HT1080 (cell line): ENCODE data around the gene TSPAN8. TPM values are rescaled to one million over a fixed set of nuclear protein-coding genes. Genes with fewer than 3 reads are reported as not detected.
A peak's percentile ranks its signal among the peaks of the same experiment; 100 is the strongest.
"Not testable (repeated sequence)": the region's sequence is repeated elsewhere in the genome, so short reads cannot be mapped to it uniquely, and the experiment has no call there.

ENCODE experiments used
- DNase-seq: peaks from one replicate; pipeline ENCODE4 v3.0.0-alpha.2; 2015; ENCODE audit warnings: low read depth
- polyA plus RNA-seq, 2 experiments: library from polyadenylated mRNA; depleted of rRNA; stranded (reverse); fragments of >200 nt; gene quantifications; 2 replicates each; pipeline ENCODE4 v1.2.3, GENCODE V29; 2015
- total RNA-seq: library from RNA; depleted of rRNA; stranded (reverse); fragments of >200 nt; shearing (Covaris generic); gene quantifications from 2 replicates; pipeline ENCODE4 v1.2.3, GENCODE V29; 2014; rRNA removed

TSPAN8 gene
- total RNA-seq: not detected in 2 replicates
- 0.08 and 0.29 TPM in 2 replicates for polyA plus RNA-seq (2015; cell fraction: cytosol; rRNA removed)
- not detected in 2 replicates for polyA plus RNA-seq (2015; cell fraction: nucleus; rRNA removed)

DNA sequence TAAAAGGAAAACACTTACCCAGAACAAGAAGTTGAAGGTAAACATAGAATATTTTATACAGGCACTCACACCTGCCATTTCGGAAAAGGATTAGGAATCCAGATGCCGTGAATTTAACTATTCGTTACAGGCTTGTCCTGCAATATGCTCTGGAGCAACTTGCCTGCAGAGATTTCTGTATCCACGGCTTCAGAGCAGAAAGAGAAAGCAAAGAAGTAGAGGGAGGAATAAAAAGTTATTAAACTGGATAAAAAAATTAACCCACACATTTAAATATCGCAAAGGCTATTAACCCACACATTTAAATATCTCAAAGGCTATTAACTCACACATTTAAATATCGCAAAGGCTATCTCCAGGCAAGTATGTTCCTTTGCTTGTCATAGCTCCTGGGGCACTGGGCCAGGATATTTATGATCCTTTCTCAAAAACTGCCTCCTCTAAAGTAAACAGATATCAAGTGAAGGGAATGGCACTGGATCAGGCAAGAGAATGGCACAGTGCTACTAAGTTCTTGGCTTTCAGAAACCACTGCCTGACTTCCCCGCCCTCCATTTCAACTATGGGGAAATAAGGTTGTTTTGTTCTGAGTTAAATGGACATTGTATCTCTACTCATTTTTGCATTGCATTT lies at the start of gene TSPAN8:
TSS of gene TSPAN8 (minus strand) at position 399 of the 633 bp plus-strand sequence. CDS start at position 78, 321 bp downstream.
- DNase-seq: no peak

DNA sequence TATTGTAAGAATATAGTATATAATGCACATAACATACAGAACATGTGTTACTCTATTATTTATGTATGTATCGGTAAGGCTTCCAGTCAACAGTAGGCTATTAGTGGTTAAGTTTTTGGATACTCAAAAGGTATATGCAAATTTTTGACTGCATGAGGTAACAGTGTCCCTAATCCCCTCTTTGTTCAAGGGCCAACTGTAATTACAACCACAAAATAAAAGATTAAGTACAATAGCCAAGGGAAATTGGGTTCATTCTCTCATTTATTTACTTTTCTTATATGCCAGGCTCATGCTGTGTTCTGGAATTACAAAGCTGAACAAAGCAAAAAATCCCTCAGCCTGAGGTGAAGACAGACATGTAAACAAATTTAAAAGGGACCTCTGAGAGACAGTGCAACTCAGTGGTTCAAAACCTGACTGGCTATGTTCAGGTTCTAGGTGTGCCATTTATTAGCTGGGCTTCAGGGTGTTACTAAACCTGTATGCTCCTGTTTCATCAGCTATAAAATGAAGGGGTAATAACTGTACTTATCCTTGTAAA lies 43.4 kb upstream of the TSPAN8 start:
- DNase-seq: no peak

DNA sequence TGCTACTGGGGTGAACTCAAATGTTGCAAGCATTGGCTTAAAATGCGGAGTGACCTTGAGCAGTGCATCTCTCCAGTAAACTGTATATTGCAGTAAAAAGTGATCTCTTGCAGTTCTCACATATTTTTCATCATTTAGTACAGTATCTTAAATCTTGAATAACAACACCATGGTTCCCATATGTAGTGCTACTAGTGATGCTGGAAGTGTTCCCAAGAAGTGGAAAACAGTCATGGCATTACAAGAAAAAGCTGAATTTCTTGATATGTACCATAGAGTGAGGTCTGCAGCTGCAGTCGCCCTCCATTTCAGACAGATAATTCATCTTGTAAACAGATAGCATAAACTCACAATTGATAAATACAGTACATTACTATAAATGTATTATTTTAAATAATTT lies 42.9 kb upstream of the TSPAN8 start:
- DNase-seq: no peak

DNA sequence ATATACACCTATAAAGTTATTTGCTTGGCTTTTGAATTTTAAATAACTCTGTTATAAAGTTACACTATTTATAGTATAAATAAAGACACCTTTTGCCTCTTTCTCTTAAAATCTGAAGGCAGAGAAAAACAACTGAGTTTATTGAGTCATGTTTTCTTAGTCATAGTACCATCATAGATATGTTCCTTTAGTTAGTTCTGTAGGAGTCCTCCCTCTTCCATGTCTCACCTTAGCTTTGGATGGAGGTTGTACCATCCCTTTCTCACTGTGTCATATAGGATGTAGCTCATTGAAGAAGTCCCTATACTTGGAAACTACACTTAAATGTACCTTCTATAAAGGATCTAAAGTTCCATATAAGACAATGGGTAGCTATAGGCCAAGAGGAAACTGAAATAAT lies 39.7 kb upstream of the TSPAN8 start:
- no peak for DNase-seq

DNA sequence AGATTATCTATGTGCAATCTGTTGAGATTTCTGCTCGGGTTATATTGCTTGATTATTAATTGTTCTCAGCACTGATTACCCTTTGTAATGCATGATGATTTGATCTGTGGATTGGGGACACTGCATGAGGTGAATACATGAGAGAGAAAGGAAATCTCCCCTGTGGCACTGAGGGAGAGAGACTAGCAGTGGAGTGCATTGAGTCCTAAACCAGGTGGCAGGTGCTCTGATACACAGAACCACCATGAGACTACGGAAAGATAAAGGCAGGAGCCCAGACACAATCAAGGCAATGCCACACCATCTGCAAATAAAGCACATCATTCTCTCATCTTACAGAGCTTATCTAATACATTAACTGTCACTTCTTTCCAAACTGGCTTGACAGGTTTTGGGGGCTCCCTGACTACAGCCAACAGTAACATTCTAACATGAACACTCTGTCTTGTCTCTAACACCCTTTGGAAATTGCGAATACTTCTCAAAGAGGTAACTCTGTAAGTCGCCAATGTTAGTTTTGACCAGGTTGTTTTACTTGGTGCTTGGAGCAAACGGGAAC lies 37.6 kb upstream of the TSPAN8 start:
- DNase-seq: no peak

DNA sequence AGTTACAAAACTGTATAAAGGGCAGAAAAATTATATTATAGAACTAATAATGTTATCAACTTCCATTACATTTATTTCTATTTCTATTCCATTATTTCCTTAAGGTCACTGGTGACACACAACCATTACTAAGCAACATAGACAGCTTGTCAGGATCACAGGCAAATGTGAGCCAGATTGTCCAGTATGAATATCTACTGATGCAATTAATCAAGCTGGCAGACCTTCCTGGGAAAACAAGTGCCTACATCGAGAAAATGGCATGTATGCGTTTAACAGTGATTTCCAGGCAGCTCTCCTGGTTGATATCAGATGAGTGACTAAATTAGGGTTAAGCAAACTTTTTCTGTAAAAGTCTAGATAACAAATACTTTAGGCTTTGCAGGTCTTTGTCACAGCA lies 36.9 kb upstream of the TSPAN8 start:
- no peak for DNase-seq

DNA sequence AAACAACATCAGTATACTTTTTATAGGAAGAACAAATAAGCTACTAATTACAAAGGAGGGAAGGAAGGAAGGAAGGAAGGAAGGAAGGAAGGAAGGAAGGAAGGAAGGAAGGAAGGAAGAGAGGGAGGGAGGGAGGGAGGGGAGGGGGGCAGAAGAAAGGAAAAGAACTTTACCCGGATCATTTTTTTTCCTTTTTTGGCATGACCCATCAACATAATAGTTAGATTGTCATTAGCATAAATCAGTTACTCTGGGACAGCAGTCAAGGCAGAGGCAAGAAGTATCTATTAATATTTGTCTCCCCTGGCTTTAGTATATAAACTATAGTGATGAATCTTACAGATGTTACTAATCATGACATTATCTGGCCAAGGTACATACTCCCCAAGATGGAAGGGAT lies 35.2 kb upstream of the TSPAN8 start:
- DNase-seq: no peak

DNA sequence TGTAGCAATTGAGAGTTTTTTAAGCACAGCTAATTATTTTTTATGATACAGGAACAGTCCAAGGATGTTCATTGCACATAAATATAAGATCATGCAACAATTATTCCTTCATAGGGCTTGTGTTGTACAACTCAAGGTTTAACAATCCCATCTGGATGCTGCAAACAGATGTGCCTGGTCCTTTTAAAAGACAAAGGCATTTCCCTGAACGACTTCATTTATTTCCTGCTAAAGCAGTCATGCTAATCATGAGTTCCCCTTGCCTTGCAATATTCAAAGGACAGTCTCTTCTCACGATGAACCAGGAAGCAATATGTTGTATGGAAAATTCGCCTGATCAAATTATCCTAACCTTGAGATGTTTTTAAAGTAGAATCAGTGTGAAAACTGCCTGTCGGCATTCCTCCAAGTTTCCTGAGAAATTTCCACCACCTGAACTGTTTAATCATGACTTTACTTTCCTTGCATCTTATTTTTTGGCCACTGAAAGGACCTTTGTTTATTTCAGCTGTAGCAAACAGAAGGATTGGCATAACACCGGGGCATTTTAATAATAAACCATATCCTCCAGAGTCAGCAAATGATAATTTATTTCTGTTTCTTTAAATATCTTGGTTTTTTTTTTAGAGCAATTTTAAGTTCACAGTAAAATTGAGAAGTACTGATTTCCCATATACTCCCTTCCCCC lies 33.9 kb upstream of the TSPAN8 start:
- no peak for DNase-seq

DNA sequence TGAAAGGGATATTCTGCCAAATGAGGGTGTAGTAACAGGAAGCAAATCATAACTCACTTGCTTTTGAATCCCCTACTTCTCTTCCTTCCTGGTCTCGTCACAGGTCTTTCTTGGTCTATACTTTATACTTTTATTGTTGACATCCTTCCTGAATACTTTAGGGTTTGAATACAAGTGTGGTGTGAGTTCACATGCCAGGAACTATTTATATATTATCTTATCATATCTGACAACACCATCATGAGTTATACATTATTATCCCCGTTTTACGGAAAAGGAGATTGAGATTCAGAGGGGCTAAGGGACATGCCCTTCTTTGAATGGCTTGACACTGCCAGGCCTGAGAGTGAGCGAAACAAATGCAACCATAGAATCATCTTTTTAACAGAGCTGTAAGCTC lies 33.0 kb upstream of the TSPAN8 start:
- DNase-seq: no peak

DNA sequence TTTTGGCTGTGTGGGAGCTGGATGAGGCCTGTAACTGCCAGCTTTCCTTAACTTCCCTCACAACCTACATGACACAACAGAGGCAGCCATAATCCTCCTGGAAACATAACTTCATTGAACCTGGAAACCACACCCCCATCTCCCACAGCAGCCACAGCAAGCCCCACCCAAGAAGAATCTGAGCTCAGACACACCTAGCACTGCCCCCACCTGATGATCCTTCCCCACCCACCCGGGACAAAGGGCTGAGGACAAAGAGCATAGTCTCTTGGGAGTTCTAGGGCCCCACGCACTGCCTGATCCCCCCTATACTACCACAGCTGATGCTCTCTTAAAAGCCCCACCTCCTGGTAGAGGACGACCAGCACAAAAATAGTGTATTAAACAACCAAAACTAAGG lies 29.6 kb upstream of the TSPAN8 start:
- no peak for DNase-seq

DNA sequence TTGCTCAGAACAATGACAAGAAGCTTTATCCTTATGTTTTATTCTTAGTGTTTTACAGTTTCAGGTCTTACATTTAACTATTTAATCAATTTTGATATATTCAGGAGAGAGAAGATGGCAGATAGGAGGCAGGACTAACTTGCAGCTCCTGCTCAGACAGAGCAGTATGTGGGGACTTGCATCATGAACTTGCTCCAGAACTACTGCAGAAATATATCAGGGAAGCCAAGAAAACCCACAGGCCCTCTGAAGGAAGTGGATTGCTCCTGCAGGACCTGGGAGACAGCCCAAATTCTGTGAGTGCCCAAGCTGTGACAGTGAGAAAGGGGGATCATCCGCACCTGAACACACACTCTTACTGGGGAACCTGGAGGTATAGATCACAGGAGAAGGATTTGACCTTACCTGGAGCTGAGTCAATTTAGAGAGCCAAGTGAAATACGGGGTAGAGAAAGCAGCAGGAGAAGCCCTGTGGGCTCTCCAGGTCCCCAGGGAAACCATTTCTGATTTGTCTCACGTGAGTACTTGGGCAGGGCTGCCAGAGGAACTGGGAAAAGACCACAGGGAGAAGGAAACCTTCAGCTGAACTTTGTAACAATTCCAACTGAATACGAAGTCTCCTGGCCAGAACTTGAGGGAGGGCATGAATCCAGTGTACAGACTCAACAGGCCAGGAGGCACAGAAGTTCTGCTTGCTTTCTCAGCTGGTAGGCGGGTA lies 28.9 kb upstream of the TSPAN8 start:
- DNase-seq: no peak

DNA sequence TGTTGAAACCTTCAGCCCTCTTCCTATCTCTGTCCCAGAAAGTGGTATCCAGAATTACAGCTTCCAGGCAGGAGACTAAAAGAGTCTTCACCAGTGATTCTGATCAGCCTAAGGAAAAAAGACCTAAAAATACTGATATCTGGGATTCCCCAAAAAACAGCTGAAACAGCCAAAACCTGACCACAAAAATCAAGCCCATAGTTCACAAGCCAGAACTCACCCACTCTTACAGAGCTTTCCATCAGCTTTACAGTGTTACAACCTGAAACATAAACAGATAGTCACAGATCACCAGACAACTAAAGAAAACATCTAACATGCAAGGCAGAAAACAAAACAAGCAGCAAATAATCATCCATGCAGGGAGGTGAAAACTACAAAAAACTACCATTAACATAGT lies 26.0 kb upstream of the TSPAN8 start:
- DNase-seq: no peak

DNA sequence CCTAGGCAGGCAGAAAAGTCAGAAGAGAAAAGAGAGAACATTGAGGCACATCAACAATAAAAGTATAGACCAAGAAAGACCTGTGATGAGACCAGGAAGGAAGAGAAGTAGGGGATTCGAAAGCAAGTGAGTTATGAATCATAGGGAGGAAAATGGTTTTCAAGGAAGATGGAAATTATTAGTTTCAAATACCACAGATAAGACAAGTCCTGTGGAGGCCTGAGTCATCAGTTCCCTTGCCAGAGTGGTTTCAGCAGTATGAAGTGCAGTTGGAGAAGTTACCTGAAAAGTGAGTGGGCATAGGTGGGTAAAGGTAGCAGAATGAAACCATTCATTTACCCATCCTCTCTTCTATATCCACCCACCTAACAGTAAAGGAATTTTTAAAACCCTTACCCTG lies 25.2 kb upstream of the TSPAN8 start:
- peak; percentile 38 for DNase-seq

DNA sequence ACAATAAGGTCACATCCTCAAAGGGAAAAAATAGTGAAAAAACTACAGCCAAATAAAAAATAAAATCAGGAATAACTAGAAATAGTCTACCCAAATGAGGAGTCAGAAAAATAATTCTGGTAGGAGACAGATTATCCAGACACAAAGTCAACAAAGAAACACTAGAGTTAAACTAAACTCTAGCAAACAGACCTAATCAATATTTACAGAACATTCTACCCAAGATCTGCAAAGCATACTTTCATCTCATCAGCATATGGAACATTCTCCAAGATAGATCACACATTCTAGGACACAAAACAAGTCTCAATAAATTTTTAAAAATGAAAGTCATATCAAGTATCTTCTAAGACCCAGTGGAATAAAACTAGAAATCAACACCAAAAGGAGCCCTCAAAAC lies 20.4 kb upstream of the TSPAN8 start:
- DNase-seq: no peak

DNA sequence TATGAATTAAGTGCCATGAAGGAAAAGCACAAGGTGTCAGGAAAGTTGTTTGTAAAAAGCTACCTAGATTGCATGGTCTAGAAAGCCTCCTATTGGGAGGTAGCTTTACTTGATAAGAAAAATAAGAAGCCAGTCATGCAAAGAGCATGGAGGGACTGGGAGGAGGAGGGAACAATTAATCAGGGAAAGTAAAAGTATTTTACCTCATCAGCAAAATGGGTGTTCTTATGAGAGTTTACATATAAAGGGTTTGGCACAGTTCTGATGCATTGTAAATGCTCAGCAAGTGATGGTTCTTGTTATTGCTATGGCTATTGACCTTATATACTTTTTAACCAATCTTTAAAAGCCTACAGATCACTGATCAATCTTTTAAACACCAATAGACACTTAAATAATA lies 17.0 kb upstream of the TSPAN8 start:
- DNase-seq: no peak

DNA sequence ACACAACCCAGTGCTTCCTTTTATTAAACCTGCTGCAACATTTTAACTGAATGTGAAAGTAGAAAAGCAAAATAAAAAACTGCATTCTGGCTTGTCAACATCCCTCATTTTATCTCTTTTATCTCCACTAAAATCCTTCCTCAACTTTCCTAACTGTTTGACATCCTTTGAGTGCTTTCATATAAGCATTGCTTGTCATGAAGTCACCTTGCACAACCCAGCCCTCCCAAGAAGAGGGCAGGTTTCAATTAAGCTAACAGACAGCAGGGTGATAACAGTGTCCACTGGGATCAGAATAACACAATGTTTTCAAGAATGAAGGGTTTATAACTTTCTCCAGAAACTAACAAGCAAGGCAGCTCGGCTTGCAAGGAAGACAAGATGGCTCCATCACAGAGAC lies 16.3 kb upstream of the TSPAN8 start:
- DNase-seq: no peak

DNA sequence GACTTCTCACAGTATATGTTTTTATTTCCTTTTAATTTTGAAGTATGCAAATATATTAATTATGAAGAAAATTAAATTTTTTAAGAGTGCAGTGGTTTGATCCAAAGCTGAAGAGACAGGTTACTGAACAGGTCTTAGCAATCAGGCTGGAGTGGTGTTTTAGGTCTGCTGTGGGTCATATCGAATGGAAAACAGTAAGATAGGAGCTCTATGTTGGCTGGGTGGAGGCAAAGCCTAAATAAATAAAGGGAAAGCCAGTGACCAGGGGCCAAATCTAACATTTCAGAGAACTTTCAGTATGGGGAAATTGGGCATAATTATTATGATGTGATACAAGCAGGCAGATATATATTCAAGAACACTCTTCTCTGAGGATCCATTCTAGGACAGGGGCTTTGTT lies 12.7 kb upstream of the TSPAN8 start:
- DNase-seq: no peak

DNA sequence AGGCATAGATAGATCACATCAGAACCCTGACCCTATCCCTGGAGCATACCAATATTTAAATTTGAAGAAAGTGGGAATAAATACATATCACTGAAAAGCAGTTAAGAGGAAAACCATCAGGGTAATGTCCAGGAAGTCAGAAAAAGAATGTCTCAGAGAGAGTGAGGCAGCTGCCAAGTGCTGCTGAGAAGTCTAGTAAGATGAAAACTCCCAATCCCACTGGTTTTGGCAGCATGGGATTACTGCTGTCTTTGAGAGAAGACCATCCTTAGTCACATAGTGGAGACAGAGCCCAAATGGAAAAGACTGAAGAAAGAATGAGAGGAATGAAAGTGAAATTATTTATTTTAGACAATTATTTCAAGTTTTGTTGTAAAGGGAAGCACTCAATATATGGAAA lies 11.5 kb upstream of the TSPAN8 start:
- no peak for DNase-seq

DNA sequence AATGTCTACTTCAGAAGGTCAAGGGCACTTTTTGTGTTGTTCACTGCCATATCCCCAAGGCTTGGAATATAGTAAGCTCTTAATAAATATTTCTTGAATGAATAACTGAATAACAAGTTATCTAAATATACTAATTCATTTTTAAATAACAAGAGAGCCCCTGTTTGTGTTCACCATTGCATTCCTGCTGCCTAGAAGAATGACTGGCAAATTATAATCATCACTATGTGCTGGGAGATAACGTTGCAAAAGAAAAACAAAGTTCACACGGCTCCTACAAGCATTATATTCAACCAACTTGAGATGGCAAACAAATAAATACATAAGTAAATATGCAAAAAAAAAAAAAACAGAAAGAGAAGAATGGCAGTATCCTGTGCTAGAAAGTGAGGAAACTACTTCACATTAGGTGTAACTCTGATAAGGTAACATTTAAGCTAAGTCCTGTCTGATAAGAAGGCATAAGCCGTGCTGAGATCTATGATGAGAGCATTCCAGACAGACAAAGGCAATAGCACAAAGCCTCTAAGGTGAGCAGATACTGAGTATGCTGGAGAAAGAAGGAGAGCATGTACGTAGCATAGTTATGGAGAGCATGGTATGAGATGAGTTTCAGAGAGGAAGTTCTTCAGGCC lies 9.2 kb upstream of the TSPAN8 start:
- no peak for DNase-seq

DNA sequence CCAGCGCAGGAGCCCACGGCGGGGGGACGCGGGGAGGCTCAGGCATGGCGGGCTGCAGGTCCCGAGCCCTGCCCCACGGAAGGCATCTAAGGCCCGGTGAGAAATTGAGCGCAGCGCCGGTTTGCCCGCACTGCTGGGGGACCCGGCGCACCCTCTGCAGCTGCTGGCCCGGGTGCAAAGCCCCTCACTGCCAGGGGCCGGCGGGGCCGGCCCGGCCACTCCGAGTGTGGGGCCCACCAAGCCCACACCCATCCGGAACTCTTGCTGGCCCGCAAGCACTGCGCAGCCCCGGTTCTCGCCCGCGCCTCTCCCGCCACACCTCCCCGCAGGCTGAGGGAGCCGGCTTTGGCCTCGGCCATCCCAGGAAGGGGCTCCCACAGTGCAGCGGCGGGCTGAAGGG lies 8.5 kb upstream of the TSPAN8 start:
- DNase-seq: no peak

DNA sequence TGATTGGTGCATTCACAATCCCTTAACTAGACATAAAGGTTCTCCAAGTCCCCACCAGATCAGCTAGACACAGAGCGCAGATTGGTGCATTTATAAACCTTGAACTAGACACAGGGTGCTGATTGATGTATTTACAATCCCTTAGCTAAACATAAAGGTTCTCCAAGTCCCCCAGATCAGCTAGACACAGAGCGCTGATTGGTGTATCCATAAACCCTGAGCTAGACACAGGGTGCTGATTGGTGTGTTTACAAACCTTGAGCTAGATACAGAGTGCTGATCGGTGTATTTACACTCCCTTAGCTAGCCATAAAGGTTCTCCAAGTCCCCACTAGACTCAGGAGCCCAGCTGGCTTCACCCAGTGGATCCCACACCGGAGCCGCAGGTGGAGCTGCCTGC lies 8.0 kb upstream of the TSPAN8 start:
- DNase-seq: not testable (repeated sequence)
